Measurements from ENCODE around the gene S100A2.
"Not testable (repeated sequence)": the region's sequence is repeated elsewhere in the genome, so short reads cannot be mapped to it uniquely, and the experiment has no call there.

The S100A2 gene

DNA sequence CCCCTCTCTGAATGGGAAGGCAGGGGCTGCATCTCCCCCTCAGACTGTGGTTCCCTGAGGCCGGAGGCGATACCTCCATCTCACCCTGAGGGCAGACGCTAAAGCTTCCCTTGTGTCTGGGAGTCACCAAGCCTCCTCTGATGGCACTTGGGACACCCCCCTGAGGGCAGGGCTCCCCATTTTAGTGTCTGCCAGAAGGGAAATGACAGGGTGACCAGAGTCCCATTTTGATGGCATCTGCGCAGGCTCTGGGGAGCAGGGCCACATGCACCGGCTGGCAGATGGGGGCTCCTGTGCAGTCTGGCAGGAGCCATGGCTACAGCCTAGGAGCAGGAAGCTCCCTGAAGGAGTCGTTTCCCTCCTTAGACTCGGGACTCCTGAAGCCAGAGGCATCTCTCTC is 1.7 kb downstream of the S100A2 start:
- no peak for TF ChIP-seq POLR2A (IDR thresholded peaks at IDR 0.05; ENCODE audit: low read depth, low read length)
- no peak for FAIRE-seq
- DNase-seq (ENCODE audit: insufficient read length, low spot score) = no peak

DNA sequence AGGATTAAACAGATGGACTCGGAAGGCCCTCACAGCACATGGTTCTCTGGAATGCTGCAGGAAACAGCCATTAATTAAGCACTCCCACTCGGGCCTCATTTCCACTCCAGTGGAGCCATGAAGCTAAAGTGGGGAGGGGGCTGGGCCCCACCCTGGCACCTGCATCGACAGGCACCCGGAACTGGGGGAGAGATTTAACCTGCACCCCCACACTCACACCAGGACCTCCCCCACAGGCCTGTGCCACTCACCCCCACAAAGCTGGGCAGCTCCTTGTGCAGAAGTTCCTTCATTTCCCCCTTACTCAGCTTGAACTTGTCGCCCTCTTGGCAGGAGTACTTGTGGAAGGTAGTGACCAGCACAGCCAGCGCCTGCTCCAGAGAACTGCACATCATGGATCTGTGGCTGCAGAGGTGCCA is 2.2 kb downstream of the S100A2 start:
- no peak for TF ChIP-seq POLR2A (IDR thresholded peaks at IDR 0.05; ENCODE audit: low read depth, low read length)
- FAIRE-seq (no peak), DNase-seq (ENCODE audit: insufficient read length, low spot score) (no peak)

DNA sequence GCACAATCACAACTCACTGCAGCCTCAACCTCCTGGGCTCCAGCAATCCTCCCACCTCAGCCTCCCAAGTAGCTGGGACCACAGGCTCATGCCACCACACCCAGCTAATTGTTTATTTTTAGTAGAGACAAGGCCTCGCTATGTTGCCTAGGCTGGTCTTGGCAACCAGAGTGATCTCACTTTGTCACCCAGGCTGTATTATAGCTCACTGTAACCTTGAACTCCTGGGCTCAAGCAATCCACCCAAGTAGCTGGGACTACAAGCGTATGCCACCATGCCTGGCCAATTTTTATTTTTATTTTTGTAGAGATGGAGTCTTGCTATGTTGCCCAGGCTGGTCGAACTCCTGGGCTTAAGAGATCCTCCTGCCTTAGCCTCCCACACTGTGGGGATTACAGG is 3.6 kb downstream of the S100A2 start:
- not testable (repeated sequence) for DNase-seq (ENCODE audit: insufficient read length, low spot score); FAIRE-seq

DNA sequence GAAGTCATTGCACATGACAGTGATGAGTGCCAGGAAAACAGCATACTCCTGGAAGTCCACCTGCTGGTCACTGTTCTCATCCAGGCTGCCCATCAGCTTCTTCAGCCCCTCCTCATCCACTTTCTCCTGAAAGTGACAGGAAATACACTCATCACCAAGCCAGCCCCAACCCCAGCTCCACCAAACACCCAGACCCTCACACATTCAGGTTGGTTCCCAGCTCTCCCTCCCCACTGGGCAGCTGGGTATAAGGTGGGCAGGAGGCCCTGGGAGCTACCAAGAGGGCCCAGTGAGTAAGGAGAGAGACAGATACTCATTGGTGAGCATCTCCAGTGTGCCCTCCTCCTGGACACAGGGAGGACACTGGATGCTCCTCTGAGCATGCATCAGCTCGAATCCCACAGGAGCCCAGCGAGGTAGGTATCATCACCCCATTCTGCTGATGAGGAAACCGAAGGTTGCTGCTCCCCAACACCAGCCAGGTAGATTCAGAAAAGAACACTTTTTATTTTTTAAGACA is 4.1 kb downstream of the S100A2 start:
- no peak for DNase-seq (ENCODE audit: insufficient read length, low spot score)
- TF ChIP-seq POLR2A (IDR thresholded peaks at IDR 0.05; ENCODE audit: low read depth, low read length) = no peak
- FAIRE-seq = no peak

DNA sequence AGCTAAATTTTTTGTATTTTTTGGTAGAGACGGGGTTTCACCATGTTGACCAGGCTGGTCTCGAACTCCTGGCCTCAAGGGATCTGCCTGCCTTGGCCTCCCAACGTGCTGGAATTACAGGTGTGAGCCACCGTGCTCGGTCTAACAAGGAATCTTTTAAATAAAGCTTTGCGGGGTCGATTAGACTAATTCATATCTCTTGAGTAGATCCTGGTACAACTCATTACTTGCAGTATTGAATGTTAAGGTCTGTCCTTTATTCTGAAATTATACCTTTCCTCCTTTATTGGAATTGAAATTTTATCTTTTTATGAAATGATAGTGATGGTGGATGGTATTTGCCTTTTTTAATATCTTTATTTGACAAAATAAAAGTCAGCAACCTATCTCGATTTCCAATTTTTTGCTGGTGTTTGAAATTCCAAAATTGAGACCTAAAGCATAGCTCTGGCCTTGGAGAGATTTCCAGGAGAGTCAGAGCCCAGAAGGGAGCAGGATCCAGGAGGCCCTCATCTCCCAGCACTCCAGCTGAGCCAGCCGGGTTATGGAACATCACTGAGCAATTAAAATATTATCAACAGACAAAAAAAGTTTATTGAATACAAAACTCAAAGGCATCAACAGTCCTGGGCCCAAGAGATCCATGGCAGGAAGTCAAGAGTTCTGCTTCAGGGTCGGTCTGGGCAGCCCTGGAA is 4.7 kb downstream of the S100A2 start:
- FAIRE-seq = no peak
- DNase-seq (ENCODE audit: insufficient read length, low spot score) = no peak
- no peak for TF ChIP-seq POLR2A (IDR thresholded peaks at IDR 0.05; ENCODE audit: low read depth, low read length)

DNA sequence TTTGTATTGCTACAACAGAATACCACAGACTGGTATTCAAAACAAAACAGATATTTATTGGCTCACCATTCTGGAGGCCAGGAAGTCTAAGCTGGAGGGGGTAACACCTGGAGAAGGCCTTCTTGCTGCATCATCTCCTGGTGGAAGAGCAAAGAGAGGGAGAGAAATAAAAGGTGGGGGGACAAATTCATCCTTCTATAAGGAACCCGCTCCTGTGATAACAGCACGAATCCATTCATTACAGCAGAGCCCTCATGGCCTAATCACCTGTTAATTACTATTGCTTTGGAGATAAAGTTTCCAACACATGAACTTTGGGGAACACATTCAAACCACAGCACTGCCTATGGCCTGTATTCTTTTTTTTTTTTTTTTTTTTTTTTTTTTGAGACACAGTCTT is 5.4 kb downstream of the S100A2 start:
- FAIRE-seq (no peak), DNase-seq (ENCODE audit: insufficient read length, low spot score) (no peak)
- TF ChIP-seq POLR2A (IDR thresholded peaks at IDR 0.05; ENCODE audit: low read depth, low read length) = no peak

DNA sequence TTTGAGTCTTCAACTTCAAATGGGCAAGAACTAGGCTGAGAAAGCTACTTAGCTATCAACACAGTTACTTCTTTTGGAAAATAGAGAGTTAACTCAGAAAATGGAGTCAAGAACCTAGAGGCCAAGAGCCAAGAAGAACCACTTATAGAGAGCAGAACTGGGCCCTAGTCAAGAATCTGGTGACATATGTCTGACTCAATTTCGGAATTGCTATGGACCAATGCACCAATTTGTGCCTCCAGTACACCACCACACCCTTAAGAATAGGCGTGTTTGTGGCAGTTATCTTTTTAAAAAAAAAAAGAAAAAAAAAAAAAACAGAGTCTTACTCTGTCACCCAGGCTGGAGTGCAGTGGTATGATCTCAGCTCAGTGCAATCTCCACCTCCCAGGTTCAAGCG is 7.8 kb downstream of the S100A2 start:
- no peak for FAIRE-seq
- DNase-seq (ENCODE audit: insufficient read length, low spot score) = no peak
- no peak for TF ChIP-seq POLR2A (IDR thresholded peaks at IDR 0.05; ENCODE audit: low read depth, low read length)

DNA sequence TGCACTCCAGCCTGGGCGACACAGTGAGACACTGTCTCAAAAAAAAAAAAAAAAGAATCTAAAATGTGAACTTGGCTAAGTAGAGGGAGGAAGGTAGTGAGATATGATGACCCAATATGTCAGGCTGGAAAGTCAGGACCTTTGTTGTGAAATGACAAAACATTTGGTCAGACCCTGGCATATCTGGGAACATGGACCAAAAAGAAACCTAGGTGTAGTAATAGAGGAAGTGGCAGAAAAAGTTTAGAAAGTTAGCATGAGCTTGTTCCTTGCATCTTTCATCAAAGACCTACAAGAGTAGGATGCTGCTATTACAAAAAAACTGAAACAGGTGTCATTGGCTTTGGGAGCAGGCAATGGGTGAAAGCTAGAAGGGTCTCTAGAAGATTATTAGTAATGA is 9.3 kb downstream of the S100A2 start:
- FAIRE-seq (no peak), DNase-seq (ENCODE audit: insufficient read length, low spot score) (no peak)
- no peak for TF ChIP-seq POLR2A (IDR thresholded peaks at IDR 0.05; ENCODE audit: low read depth, low read length)

DNA sequence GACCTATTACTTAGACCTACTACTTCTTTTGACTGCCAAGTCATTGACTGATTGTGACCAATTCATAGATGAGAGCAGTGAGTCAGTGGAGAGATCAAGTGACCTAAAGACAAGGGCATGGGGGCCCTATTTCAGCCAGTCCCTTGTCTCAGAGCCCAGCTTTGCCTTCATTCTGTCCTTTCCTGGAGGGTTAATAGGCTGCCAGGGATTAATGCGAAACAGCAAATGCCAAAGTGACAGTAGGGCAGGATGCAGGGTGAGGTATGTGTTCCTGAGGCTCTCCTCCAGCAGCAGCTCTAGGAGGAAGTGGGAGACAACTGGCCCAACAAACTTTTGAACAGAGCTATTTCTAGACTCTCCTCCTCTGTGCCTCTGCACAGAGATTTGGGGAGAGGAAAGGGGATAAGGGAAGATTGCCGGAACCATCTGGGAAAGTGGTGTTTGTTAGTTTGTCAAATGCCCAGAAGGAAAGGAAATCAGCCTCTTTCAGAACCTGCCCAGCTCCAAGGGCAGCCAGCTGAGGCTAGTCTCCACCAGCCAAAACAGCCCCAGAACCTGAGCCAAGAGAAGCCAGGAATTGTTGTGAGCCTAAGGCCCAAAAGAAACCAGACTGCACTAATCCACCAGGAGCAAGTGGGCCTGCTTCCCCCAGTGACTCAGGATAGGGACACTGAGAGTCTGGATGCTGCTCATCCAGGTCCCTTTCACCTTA is 11.7 kb downstream of the S100A2 start:
- no peak for TF ChIP-seq POLR2A (IDR thresholded peaks at IDR 0.05; ENCODE audit: low read depth, low read length)
- DNase-seq (ENCODE audit: insufficient read length, low spot score) = no peak

DNA sequence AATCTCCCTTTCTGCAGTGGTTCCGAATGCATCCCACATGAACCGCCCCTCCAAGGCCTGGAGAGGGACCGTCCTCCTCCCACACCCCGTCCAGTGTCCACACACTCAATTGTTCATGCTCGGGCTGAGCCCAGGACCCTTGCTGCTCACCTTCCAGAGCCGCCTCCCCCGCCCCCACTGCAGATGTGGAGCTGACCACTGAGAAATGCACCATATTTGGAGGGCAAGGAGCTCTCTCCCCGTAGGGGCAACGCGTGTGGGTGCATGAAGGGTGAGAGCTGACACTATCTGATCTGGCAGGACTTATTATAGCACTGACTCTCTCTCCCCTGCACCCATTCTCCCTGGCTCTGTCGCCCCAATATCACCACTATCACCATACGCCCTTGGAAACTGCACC is 12.5 kb downstream of the S100A2 start:
- DNase-seq (ENCODE audit: insufficient read length, low spot score) = no peak
- no peak for TF ChIP-seq POLR2A (IDR thresholded peaks at IDR 0.05; ENCODE audit: low read depth, low read length)
- FAIRE-seq = no peak

More for the DNA sequence above, 11.7 kb downstream of the S100A2 start:
- no peak for FAIRE-seq

DNA sequence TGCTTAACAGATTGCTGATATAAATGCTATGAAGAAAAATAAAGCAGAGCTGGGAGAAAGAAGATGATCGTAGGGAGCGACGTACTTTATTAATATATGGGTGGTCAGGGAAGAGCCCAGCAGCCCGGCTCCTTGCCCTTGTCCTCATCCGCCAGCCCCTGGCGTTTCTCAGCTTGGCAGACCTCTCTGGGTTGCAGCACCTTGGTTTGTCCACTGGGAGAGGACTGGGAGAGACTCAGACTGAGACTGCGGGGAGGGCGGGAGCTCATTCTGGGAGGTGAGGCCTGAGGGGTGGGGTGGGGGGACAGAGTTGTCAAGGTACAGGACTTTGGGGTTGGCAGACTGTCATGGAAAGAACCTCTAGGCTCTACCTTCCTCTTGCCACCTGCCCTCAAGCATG is 13.3 kb downstream of the S100A2 start:
- no peak for TF ChIP-seq POLR2A (IDR thresholded peaks at IDR 0.05; ENCODE audit: low read depth, low read length)
- no peak for DNase-seq (ENCODE audit: insufficient read length, low spot score)
- FAIRE-seq = no peak

DNA sequence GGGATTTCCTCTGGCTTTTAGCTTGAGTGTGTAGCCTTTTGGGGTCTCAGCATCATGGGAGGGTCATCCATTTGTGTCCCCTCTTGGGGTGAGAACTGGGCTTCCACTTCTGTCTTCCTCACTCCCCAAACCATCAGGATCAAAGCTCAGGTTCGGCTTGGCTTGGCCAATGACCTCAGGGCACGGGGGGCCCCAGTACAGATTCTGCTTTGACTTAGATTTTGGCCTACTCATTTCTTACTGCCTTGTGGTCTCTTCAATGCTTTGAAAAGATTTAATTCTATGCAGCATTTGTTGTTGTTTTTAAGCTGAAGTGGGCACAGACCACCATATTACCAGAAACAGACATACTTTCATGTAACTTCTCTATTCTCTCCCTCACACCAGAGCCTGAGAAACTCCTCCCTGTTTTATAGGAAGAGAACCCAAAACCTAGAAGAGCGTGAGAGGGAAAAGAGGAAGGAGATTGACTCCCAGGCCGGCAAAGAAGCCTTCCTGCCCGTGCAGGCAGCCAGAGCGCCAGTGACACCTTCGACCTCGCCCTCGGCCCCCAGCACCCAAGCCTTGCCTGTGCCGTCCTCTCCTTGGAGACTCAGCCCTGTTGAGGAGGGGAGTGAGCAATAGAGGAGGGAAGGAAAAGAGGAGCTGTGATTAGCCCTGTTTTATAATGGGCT is 14.7 kb downstream of the S100A2 start:
- FAIRE-seq (no peak), DNase-seq (ENCODE audit: insufficient read length, low spot score) (no peak)
- no peak for TF ChIP-seq POLR2A (IDR thresholded peaks at IDR 0.05; ENCODE audit: low read depth, low read length)

DNA sequence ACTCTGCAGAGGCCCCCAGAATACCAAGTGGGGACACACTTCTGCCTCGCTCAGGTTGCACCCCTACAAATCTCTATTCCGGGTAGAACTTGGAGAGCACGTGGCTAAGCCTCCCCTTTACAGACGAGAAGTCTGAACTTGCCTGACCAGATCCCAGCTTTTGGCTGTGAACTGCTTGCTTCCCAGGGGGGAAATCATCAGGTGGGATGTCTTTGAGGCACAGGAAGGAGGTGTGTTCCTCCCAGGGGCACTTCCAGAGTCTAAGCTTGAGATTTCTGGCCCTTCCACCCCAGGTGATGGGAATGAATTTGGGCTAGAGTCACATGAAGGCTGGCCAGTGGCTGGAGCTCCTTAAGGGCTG is 15.3 kb downstream of the S100A2 start:
- FAIRE-seq (no peak), DNase-seq (ENCODE audit: insufficient read length, low spot score) (no peak)

DNA sequence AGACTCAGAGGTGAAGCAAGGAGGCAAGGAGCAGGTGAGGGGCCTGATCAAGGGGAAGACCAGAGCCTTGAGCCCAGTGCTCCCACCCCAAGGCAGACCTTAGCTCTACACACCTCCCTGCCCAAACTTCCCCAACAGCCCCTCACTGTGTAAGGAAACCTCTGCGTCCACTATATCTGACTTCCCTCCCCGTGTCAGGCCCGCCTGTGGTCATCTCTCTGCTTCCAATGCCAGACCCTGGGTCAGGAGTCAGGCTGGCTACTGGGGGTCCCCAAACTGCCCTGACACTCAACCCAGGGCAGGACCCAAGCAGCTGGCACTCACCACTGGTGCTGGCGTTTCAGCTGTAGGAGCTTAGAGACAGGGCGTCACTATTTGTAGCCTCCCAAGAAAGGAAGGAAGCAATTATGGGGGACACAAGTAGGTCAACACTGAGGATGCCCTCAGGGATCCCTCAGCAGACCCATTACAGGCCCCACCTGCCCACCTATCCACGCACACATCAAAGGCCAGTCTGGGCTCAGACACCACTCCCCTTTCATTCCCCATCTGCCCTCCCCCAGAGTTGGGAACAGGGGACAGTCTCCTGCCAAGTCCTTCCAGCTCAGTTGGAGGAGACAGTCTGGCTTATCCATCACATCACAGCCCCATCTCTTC is 15.8 kb downstream of the S100A2 start:
- no peak for DNase-seq (ENCODE audit: insufficient read length, low spot score)
- FAIRE-seq = no peak
- no peak for TF ChIP-seq POLR2A (IDR thresholded peaks at IDR 0.05; ENCODE audit: low read depth, low read length)

More for the DNA sequence above, 15.3 kb downstream of the S100A2 start:
- no peak for TF ChIP-seq POLR2A (IDR thresholded peaks at IDR 0.05; ENCODE audit: low read depth, low read length)
